H1 (cell line): ENCODE measurements around the gene EIPR1. TPM values are rescaled to one million over a fixed set of nuclear protein-coding genes. Genes with fewer than 3 reads are reported as not detected.

Source experiments
- ATF2 ChIP-seq: IDR thresholded peaks from 2 replicates; pipeline ENCODE4 v1.6.1; 2012; ENCODE audit warnings: low read length, inconsistent platforms
- CHD1 ChIP-seq: IDR thresholded peaks from 2 replicates; pipeline ENCODE4 v1.6.1; 2012; ENCODE audit warnings: low read depth, low read length, improper control_type of control experiment
- CHD2 ChIP-seq: IDR thresholded peaks from 2 replicates; pipeline ENCODE4 v1.6.1; 2012; ENCODE audit warnings: low read length, improper control_type of control experiment
- CHD7 ChIP-seq: fragments of 300-600 bp; sonication (generic); IDR thresholded peaks from 2 replicates; pipeline ENCODE4 v1.7.1; 2012; ENCODE audit warnings: low read length, moderate library complexity, mild to moderate bottlenecking, inconsistent platforms; ENCODE audit not compliant: insufficient replicate concordance
- EP300 ChIP-seq, 2 experiments: IDR thresholded peaks; 1 replicate in 1 of 2; 2 replicates in 1 of 2; pipeline ENCODE4 v1.6.1; 2011 to 2012; ENCODE audit warnings: low read depth in 2 of 2, low read length in 2 of 2, mild to moderate bottlenecking in 2 of 2, borderline replicate concordance in 1 of 2, inconsistent platforms in 1 of 2, moderate library complexity in 1 of 2
- EZH2 ChIP-seq: fragments of 200-600 bp; sonication (generic); IDR thresholded peaks from 2 replicates; pipeline ENCODE4 v1.7.1; 2012; ENCODE audit warnings: low read depth, mild to moderate bottlenecking, moderate library complexity, low read length, inconsistent platforms; ENCODE audit not compliant: severe bottlenecking
- NANOG ChIP-seq: IDR thresholded peaks from 2 replicates; pipeline ENCODE4 v1.6.1; 2011; ENCODE audit warnings: low read length, low read depth, mild to moderate bottlenecking, inconsistent platforms; ENCODE audit not compliant: insufficient read depth, poor library complexity, severe bottlenecking
- POU5F1 ChIP-seq: IDR thresholded peaks from 2 replicates; pipeline ENCODE4 v1.6.1; 2011; ENCODE audit warnings: low read depth, mild to moderate bottlenecking, low read length, moderate library complexity
- SP1 ChIP-seq: IDR thresholded peaks from 2 replicates; pipeline ENCODE4 v1.6.1; 2011; ENCODE audit warnings: low read depth, low read length
- TCF12 ChIP-seq: IDR thresholded peaks from 2 replicates; pipeline ENCODE4 v1.6.1; 2011; ENCODE audit warnings: low read depth, mild to moderate bottlenecking, low read length
- polyA plus RNA-seq, 7 experiments: library from polyadenylated mRNA; depleted of rRNA in 3 of 7; stranded (reverse) in 5 of 7; unstranded in 2 of 7; fragments of >200 nt in 5 of 7; fragments of 200-250 nt in 2 of 7; gene quantifications; 1 replicate in 5 of 7; 2 replicates in 1 of 7; 4 replicates in 1 of 7; pipeline versions ENCODE4 v1.2.1 to v1.2.3, GENCODE V29; 2011 to 2013; ENCODE audit warnings: missing spikeins in 2 of 7, mixed read lengths in 2 of 7
- total RNA-seq: library from RNA; stranded (reverse); fragmentation: NEBNext Ultra II Directional; extraction: Animal tissue kit (Norgen Biotek cat#: 25700); gene quantifications from 2 replicates; pipeline ENCODE4 v1.2.1, GENCODE V29; 2021

Gene EIPR1
- total and polyA plus RNA-seq, 2 of the 8 experiments (the other 6 are each of a cell fraction or from before 2014, with no cell fraction given): 26.3 to 56.4 TPM

DNA sequence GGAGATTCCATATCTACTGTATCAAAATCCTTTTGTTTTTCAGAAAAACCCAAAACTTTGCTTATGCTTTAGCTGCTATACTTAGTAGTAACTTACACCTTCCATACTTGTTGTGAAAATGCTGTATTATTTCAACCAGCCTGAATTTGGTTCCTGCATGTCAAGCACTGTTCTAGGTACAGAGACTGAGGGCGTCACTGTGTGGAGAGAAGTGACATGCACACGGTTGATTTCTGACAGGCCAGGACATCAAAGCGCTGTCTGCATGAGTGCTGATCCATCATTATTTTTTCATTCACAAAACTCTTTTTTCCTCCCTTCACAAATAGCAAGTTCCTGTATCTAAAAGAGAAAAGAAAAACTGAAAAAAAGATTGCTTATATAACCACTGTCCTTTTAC lies 33.5 kb upstream of the EIPR1 start (continued):
- no peak for TF ChIP-seq CHD7
- TF ChIP-seq CHD1: no peak
- no peak for TF ChIP-seq ATF2
- no peak for TF ChIP-seq EZH2
- TF ChIP-seq EP300 (IDR thresholded peaks at IDR 0.05; ENCODE audit: borderline replicate concordance in 1 of 2, low read depth in 2 of 2, low read length in 2 of 2): no peak
- no peak for TF ChIP-seq POU5F1
- no peak for TF ChIP-seq NANOG
- no peak for TF ChIP-seq CHD2
- TF ChIP-seq TCF12: no peak
- TF ChIP-seq SP1: no peak
